Stimulated activated naive CD8-positive, alpha-beta T cell treated with anti-CD3 and anti-CD28 coated beads, Interleukin-15, amount 100 ng/mL, for 72 hours (primary cell): ENCODE results near the gene GPR146.
"Not testable (repeated sequence)": the region's sequence is repeated elsewhere in the genome, so short reads cannot be mapped to it uniquely, and the experiment has no call there.

Experiments used
- ATAC-seq: fragments of 150-1000 bp; cut with Tn5 transposase; 2 replicates; pipeline ENCODE4 v1.10.0; 2021; ENCODE audit warnings: mild to moderate bottlenecking, moderate library complexity
- DNase-seq, 2 donors: peaks; one replicate each; pipeline ENCODE4 v3.0.0; 2021 to 2022
- H3K27ac Mint-ChIP-seq, 2 donors: one replicate each; pipeline ENCODE4 v1.8.0; 2022; ENCODE audit warnings: mild to moderate bottlenecking in 2 of 2, mixed read lengths in 2 of 2, moderate library complexity in 2 of 2
- H3K27me3 Mint-ChIP-seq: one replicate; pipeline ENCODE4 v1.8.0; 2022; ENCODE audit warnings: mixed read lengths
- H3K4me1 Mint-ChIP-seq: one replicate; pipeline ENCODE4 v1.8.0; 2022; ENCODE audit warnings: mild to moderate bottlenecking, mixed read lengths
- H3K4me3 Mint-ChIP-seq, 2 donors: one replicate each; pipeline ENCODE4 v1.8.0; 2022; ENCODE audit warnings: mild to moderate bottlenecking in 2 of 2, mixed read lengths in 2 of 2, moderate library complexity in 1 of 2
- H3K9me3 Mint-ChIP-seq, 2 donors: one replicate each; pipeline ENCODE4 v1.8.0; 2022; ENCODE audit warnings: mixed read lengths in 2 of 2

Gene GPR146

GRCh38 chr7:1028775-1029636, 15.3 kb upstream of the GPR146 start:
- Mint-ChIP-seq H3K27me3 (no peaks in the 10 kb centered on the region), H3K9me3 (no peaks in the 10 kb centered on the region), H3K4me1 (peaks cover 62% of the 10 kb centered on the region), H3K4me3 (peak overlapping the region; percentile 75 to 82), H3K27ac (peak overlapping the region; percentile 59 to 92)
- ATAC-seq, result peak; percentile 82
- DNase-seq, result peak; percentile 53 to 71

DNA sequence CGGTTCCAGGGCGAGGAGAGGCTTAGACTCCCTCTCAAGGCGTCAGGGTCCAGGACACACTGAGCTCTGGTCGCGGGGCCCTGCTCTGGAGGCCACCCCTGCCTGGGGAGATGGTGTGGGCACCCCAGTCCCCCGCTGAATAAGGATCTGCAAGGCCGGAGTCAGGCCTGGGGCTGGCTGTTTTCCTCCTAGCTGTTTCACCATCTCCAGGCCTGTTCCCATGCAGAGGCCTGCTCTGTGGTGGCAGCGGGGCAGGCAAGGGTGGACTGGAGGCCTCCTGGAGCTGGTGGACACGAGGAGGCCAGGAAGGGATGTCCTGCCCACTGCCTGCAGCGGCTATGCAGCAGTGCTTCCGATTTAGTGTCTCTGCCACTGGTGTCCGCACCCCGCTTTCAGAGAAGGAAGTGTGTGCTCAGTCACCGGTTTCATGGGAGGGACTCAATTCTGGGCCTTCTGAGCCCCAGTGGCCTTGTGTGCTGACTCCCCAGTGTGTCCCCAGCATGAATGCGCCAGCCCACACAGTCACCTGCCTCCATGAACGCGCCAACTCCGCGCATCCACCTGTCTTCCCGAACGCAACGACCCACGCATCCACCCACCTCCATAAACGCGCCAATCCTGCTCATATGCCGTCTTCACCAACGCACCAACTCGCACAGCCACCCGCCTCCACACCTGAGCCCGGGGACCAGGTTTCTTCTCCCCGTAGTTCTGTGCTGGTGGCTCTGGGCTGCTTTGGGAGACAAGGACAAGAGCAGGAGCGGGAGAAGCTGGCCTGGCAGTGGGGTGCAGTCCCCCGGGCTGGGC, 14.5 kb upstream of the GPR146 start:
- Mint-ChIP-seq H3K4me1 (peaks cover 61% of the 10 kb centered on the region), H3K9me3 (no peaks in the 10 kb centered on the region), H3K27me3 (no peaks in the 10 kb centered on the region), H3K4me3 (peak overlapping the region in 1 of 2 donors; percentile 75), H3K27ac (no peak overlapping the region)
- ATAC-seq, result no peak
- DNase-seq, result no peak

DNA sequence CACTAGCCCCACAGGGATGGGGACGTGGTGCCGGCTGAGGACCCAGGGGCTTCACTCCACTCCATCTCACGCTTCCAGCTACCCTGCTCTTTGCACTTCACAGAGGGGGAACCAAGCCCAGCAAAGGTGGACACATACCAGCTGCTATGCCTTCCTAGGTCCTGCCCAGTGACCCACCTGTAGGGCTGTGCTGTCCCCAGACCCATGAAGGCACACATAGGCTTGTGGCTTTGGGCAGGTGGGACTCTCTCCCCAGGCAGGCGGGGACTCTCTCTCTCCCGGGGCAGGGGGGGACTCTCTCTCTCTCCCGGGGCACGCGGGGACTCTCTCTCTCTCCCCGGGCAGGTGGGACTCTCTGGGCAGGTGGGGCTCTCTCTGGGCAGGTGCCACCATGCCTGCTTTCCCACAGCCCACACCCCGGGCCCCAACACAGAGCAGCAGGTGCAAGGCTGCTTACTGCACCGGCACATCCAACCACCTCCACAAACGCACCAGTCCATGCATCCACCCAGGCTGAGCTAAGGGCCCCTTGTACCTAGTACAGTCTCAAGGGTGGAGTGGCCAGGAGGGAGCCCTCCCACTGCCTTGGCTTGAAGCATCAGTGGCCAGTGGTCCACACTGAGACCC, 13.8 kb upstream of the GPR146 start:
- Mint-ChIP-seq H3K4me3 (no peak overlapping the region), H3K27me3 (no peaks in the 10 kb centered on the region), H3K4me1 (peaks cover 61% of the 10 kb centered on the region), H3K27ac (no peak overlapping the region), H3K9me3 (no peaks in the 10 kb centered on the region)
- no peak for DNase-seq
- no peak for ATAC-seq

GRCh38 chr7:1031716-1032455, 12.5 kb upstream of the GPR146 start:
- no peak overlapping the region for H3K27ac Mint-ChIP-seq
- no peak overlapping the region for H3K4me3 Mint-ChIP-seq
- H3K4me1 Mint-ChIP-seq, result peaks cover 50% of the 10 kb centered on the region

DNA sequence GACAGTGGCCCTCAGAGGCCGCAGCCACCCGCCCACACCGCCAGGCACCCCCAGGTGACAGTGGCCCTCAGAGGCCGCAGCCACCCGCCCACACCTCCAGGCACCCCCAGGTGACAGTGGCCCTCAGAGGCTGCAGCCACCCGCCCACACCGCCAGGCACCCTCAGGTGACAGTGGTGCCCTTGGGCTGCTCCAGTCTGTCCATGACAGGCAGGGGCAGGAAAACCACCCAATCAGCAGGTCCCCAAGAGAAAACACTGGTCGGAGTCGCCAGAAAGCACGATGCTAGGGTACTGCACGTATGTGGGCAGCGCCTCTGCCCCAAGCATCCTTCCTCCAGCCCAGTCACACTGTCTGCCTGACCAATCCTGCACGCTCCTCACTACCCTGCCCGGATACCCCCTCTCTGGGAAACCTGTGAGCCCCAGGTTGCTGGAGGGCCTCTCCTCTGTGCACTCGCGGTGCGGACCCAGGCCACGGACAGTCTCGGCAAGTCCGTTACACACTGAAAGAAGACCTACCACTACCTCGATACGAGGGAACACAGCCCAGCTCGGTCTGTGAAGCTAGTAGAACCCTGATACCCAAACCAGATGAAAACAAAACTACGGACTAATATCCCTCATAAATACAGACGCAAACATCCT, 11.7 kb upstream of the GPR146 start:
- H3K9me3 Mint-ChIP-seq, result no peaks in the 10 kb centered on the region
- DNase-seq (no peak), ATAC-seq (no peak)
- peak overlapping the region; percentile 2 to 31 for H3K27ac Mint-ChIP-seq
- no peak overlapping the region for H3K4me3 Mint-ChIP-seq
- H3K27me3 Mint-ChIP-seq, result no peaks in the 10 kb centered on the region
- peaks cover 43% of the 10 kb centered on the region for H3K4me1 Mint-ChIP-seq

More at GRCh38 chr7:1031716-1032455, 12.5 kb upstream of the GPR146 start:
- Mint-ChIP-seq H3K9me3 (no peaks in the 10 kb centered on the region), H3K27me3 (no peaks in the 10 kb centered on the region)
- DNase-seq (no peak), ATAC-seq (no peak)

DNA sequence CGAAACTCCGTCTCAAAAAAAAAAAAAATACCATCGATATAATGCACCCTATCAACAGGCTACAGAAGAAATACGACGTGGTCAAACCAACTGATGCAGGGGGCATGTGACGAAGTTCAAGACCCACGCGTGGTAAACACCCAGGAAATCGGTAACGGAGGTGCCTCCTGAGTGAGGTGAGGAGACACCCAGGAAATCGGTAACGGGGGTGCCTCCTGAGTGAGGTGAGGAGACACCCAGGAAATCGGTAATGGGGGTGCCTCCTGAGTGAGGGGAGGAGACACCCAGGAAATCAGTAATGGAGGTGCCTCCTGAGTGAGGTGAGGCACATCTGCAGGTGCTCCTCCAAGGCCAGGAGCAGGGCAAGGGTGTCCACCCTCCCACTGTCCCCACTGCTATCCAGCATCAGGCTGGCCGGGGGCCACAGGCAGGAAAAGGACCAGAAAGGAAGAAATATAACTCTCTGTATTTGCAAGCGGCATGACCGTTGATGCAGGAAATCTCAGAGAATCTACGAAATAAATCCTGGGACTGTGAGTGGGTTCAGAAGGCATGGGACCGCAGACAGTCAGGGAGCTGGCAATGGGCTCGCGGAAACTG, 10.7 kb upstream of the GPR146 start:
- H3K9me3 Mint-ChIP-seq, result no peaks in the 10 kb centered on the region
- ATAC-seq (no peak), DNase-seq (no peak)
- no peaks in the 10 kb centered on the region for H3K27me3 Mint-ChIP-seq
- H3K27ac Mint-ChIP-seq, result peak overlapping the region in 1 of 2 donors; percentile 80
- peaks cover 42% of the 10 kb centered on the region for H3K4me1 Mint-ChIP-seq
- no peak overlapping the region for H3K4me3 Mint-ChIP-seq

GRCh38 chr7:1034769-1035168, 9.6 kb upstream of the GPR146 start:
- not testable (repeated sequence) for DNase-seq, H3K4me3 Mint-ChIP-seq, H3K27ac Mint-ChIP-seq, H3K9me3 Mint-ChIP-seq, H3K27me3 Mint-ChIP-seq, ATAC-seq
- peaks cover 31% of the 10 kb centered on the region for H3K4me1 Mint-ChIP-seq

- H3K27ac Mint-ChIP-seq, DNase-seq, H3K27me3 Mint-ChIP-seq, H3K9me3 Mint-ChIP-seq, H3K4me3 Mint-ChIP-seq, ATAC-seq: not testable (repeated sequence)
- H3K4me1 Mint-ChIP-seq, result peaks cover 17% of the 10 kb centered on the region
Observed at GRCh38 chr7:1036164-1036928, 8.0 kb upstream of the GPR146 start.

GRCh38 chr7:1040233-1040632, 4.1 kb upstream of the GPR146 start:
- H3K4me3 Mint-ChIP-seq, H3K27ac Mint-ChIP-seq, H3K9me3 Mint-ChIP-seq, H3K27me3 Mint-ChIP-seq, DNase-seq, ATAC-seq: not testable (repeated sequence)
- peaks cover 25% of the 10 kb centered on the region for H3K4me1 Mint-ChIP-seq

GRCh38 chr7:1040790-1041189, 3.6 kb upstream of the GPR146 start:
- no peak overlapping the region for H3K27ac Mint-ChIP-seq
- no peak for ATAC-seq
- no peaks in the 10 kb centered on the region for H3K9me3 Mint-ChIP-seq
- peak overlapping the region in 1 of 2 donors; percentile 5 for H3K4me3 Mint-ChIP-seq
- H3K27me3 Mint-ChIP-seq, result no peaks in the 10 kb centered on the region
- DNase-seq, result no peak
- peaks cover 31% of the 10 kb centered on the region for H3K4me1 Mint-ChIP-seq

- Mint-ChIP-seq H3K27me3 (no peaks in the 10 kb centered on the region), H3K4me3 (peak overlapping the region in 1 of 2 donors; percentile 2), H3K4me1 (peaks cover 41% of the 10 kb centered on the region), H3K27ac (no peak overlapping the region), H3K9me3 (no peaks in the 10 kb centered on the region)
- ATAC-seq (no peak), DNase-seq (no peak)
Observed at GRCh38 chr7:1041551-1042491, 2.5 kb upstream of the GPR146 start.

DNA sequence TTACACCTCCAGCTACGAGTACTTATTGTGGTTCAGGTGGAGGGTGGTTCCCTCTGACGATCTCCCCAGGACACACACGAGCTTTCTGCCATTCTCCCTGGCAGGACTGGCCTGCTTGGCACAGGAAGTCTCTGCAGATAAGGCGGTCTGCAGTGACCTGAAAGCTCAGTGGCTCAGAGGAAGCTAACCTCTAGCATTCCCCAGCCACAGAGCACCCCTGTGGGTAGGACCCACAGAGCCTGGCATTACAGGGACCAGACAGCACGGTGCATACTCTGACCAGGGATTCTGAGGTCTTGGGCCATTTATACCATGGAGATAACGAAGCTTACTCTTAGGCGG, 1.9 kb upstream of the GPR146 start:
- no peaks in the 10 kb centered on the region for H3K9me3 Mint-ChIP-seq
- no peak overlapping the region for H3K27ac Mint-ChIP-seq
- ATAC-seq (no peak), DNase-seq (no peak)
- no peaks in the 10 kb centered on the region for H3K27me3 Mint-ChIP-seq
- H3K4me3 Mint-ChIP-seq, result no peak overlapping the region
- peaks cover 48% of the 10 kb centered on the region for H3K4me1 Mint-ChIP-seq

DNA sequence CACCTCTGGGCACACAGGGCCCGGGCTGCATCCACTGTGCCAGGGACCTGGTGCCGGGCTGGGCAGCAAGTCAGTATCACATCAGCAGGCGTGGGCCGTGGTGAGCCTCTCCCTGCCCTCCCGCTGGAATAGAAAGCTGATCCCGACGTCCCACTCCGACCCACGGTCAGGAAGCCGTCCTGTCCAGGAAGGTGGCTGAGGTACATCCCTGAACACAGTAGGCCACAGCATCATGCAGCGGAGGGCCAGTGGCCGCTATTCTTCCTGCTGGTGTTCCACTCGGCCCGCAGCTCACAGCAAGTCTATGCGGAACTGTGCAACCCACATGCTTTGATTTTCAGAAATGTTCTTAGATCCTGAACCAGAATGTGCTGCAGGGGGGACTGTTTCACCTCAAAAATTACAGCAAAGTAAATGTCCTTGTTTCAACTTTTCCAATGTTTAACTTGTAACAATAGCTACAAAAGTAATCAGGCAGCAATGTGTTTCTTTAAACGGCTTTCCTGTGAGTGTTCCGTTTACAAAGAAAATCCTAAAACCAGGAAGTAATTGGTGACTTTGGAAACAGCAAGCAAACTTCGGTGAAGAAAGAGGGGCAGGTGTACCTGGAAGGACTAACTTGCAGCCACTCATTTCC, 676 bp upstream of the GPR146 start:
- DNase-seq (no peak), ATAC-seq (no peak)
- Mint-ChIP-seq H3K27ac (peak overlapping the region in 1 of 2 donors; percentile 67), H3K9me3 (no peaks in the 10 kb centered on the region), H3K4me1 (peaks cover 59% of the 10 kb centered on the region), H3K4me3 (peak overlapping the region; percentile 65 to 72), H3K27me3 (no peaks in the 10 kb centered on the region)
